ENCODE data around the gene FGF19.
"Not testable (repeated sequence)": the region's sequence is repeated elsewhere in the genome, so short reads cannot be mapped to it uniquely, and the experiment has no call there.

Gene FGF19

DNA sequence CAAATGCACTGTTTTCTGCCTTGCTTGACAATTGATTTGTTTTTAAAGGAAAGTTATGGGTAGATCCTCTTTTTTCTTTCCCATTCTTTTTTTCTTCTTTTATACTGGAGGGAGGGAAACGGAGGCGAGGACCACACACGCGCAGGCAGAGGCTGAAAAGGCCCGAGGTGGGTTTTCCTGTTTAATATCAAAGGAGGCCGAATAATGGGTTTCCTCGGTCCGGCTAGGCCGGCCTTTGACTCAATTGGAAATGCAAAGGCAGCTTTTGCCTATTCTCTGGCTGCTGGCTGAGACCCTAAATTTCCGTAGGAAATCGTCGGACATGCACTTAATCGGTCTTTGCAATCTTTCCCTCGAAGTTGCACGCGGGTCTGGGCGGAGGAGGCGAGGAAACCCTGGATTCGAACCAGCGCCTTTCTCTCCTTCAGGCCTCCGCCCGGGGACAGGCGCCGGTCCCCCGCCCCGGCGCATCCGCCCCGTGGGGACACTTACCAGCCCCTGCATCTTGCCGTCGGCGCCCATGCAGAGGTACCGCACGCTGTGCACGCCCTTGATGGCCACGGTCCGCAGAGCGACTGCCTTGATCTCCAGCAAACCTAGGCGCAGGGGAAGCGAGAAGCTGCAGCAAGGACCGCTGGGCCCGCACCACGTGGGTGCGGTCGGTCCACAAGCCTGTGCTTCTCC is 911 bp downstream of the FGF19 start:
- Histone ChIP-seq H3K9ac (ENCODE audit: low read length) (peak overlapping the region; percentile 82), H3K36me3 (ENCODE audit: control insufficient read depth, low read depth, low read length) (peaks cover 13% of the 10 kb centered on the region), H3K27ac (ENCODE audit: low read length) (peak overlapping the region; percentile 37), H3K4me1 (ENCODE audit: control insufficient read depth, low read depth, low read length) (peaks cover 53% of the 10 kb centered on the region), H3K9me3 (ENCODE audit: control insufficient read depth, low read depth, low read length) (no peaks in the 10 kb centered on the region), H3K27me3 (ENCODE audit: control insufficient read depth, insufficient read depth, low read length) (peaks cover 49% of the 10 kb centered on the region), H3K4me3 (ENCODE audit: low read length) (peak overlapping the region; percentile 69)

GRCh38 chr11:69702239-69702691 is 1.6 kb downstream of the FGF19 start:
- peaks cover 49% of the 10 kb centered on the region for H3K4me1 ChIP-seq (ENCODE audit: control insufficient read depth, low read depth, low read length)
- peak overlapping the region; percentile 69 for H3K4me3 ChIP-seq (ENCODE audit: low read length)
- no peaks in the 10 kb centered on the region for H3K9me3 ChIP-seq (ENCODE audit: control insufficient read depth, low read depth, low read length)
- H3K27me3 ChIP-seq (ENCODE audit: control insufficient read depth, insufficient read depth, low read length): peaks cover 49% of the 10 kb centered on the region
- H3K36me3 ChIP-seq (ENCODE audit: control insufficient read depth, low read depth, low read length): peaks cover 13% of the 10 kb centered on the region
- peak overlapping the region; percentile 82 for H3K9ac ChIP-seq (ENCODE audit: low read length)
- peak overlapping the region; percentile 81 for H3K27ac ChIP-seq (ENCODE audit: low read length)

DNA sequence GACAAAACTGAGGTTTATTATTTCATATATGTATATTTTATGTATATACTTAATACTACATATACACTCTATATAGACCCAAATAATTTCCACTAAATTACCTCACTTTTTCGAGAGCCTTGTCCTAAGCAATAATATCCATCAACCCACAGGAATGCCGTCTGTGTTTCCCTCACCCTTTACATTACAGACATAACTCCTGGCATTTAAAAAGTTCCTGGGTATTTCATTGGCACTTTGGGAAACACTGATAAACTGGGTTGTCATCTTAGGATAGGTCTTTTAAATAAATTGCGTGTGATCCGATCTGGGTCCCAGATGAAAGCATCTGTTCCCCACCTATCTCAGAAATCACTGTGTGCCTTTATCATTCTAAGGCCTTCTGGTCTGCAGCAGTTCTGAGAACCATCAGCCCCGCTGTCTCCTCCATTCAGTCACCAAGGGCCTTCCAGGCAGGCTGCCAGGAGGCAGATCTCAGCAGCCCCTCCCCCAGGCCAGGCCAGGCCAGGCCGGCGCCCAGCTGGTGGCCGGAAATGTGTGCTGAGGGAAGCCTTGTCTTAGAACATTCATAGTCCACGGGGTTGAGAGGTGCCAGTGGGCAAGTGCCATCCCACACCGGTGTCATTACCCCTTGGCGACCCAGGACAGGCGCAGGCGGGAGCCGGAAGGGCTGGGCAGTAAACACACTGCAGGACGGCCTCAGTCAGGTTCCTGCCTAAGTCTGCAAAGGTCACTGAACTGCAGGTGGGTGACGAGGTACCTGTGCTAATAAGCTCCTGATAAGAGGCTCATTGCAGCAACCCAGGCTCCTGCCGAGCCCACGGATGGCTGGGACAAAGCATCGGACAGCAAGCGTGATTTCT is 3.3 kb downstream of the FGF19 start:
- Histone ChIP-seq H3K4me3 (ENCODE audit: low read length) (peak overlapping the region; percentile 65), H3K9me3 (ENCODE audit: control insufficient read depth, low read depth, low read length) (no peaks in the 10 kb centered on the region), H3K9ac (ENCODE audit: low read length) (peak overlapping the region; percentile 49), H3K27ac (ENCODE audit: low read length) (peak overlapping the region; percentile 57), H3K4me1 (ENCODE audit: control insufficient read depth, low read depth, low read length) (peaks cover 32% of the 10 kb centered on the region), H3K36me3 (ENCODE audit: control insufficient read depth, low read depth, low read length) (peaks cover 13% of the 10 kb centered on the region), H3K27me3 (ENCODE audit: control insufficient read depth, insufficient read depth, low read length) (peaks cover 38% of the 10 kb centered on the region)

DNA sequence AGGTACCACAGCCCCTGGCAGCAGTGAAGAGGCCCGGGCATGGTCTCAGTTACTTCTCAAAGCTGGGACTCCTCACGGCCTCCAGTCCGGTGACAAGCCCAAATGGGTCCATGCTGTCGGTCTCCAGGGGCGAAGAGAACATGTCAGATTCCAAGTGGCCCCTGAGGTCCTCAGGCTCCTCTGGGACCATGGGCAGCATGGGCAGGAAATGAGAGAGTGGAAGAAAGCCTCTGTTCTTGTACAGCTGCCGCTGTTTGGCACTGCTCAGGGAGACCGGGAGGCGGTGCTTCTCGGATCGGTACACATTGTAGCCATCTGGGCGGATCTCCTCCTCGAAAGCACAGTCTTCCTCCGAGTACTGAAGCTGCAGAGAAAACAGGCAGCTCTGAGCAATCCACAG is 4.6 kb downstream of the FGF19 start:
- Histone ChIP-seq H3K27me3 (ENCODE audit: control insufficient read depth, insufficient read depth, low read length) (peaks cover 28% of the 10 kb centered on the region), H3K36me3 (ENCODE audit: control insufficient read depth, low read depth, low read length) (peaks cover 13% of the 10 kb centered on the region), H3K27ac (ENCODE audit: low read length) (no peak overlapping the region), H3K9ac (ENCODE audit: low read length) (no peak overlapping the region), H3K9me3 (ENCODE audit: control insufficient read depth, low read depth, low read length) (no peaks in the 10 kb centered on the region), H3K4me3 (ENCODE audit: low read length) (no peak overlapping the region), H3K4me1 (ENCODE audit: control insufficient read depth, low read depth, low read length) (peaks cover 27% of the 10 kb centered on the region)

- Histone ChIP-seq H3K27me3 (ENCODE audit: control insufficient read depth, insufficient read depth, low read length) (peaks cover 21% of the 10 kb centered on the region), H3K4me1 (ENCODE audit: control insufficient read depth, low read depth, low read length) (peaks cover 27% of the 10 kb centered on the region)
These were observed 5.5 kb downstream of the FGF19 start for GRCh38 chr11:69698362-69698761.

DNA sequence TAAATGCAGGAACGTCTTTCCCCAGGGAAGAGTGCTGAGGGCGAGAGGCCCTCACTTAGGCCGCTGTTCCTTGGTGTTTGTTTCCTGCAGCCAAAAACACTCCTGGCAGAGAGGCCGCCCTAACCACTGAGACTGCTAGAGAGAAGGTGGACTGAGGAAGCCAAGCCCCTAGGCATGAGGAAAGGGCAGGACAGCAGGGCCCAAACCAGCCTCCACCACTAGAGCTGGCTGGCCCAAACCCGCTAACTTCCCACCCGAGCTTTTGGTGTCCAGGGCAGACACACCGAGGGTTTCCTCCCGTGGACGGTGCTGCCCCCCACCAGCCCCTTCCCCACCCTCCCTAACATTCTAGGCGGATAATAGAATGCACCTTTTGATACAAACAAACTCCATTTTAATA is 6.0 kb downstream of the FGF19 start:
- Histone ChIP-seq H3K9ac (ENCODE audit: low read length) (no peak overlapping the region), H3K36me3 (ENCODE audit: control insufficient read depth, low read depth, low read length) (peaks cover 13% of the 10 kb centered on the region), H3K4me1 (ENCODE audit: control insufficient read depth, low read depth, low read length) (peaks cover 26% of the 10 kb centered on the region), H3K27ac (ENCODE audit: low read length) (no peak overlapping the region), H3K9me3 (ENCODE audit: control insufficient read depth, low read depth, low read length) (no peaks in the 10 kb centered on the region), H3K27me3 (ENCODE audit: control insufficient read depth, insufficient read depth, low read length) (peaks cover 16% of the 10 kb centered on the region), H3K4me3 (ENCODE audit: low read length) (no peak overlapping the region)

More at GRCh38 chr11:69698362-69698761, 5.5 kb downstream of the FGF19 start:
- Histone ChIP-seq H3K9ac (ENCODE audit: low read length) (no peak overlapping the region), H3K4me3 (ENCODE audit: low read length) (no peak overlapping the region), H3K9me3 (ENCODE audit: control insufficient read depth, low read depth, low read length) (no peaks in the 10 kb centered on the region), H3K36me3 (ENCODE audit: control insufficient read depth, low read depth, low read length) (peaks cover 13% of the 10 kb centered on the region), H3K27ac (ENCODE audit: low read length) (no peak overlapping the region)

GRCh38 chr11:69697469-69697843 is 6.4 kb downstream of the FGF19 start:
- Histone ChIP-seq H3K4me3 (ENCODE audit: low read length) (no peak overlapping the region), H3K9me3 (ENCODE audit: control insufficient read depth, low read depth, low read length) (no peaks in the 10 kb centered on the region), H3K9ac (ENCODE audit: low read length) (no peak overlapping the region), H3K27ac (ENCODE audit: low read length) (no peak overlapping the region), H3K4me1 (ENCODE audit: control insufficient read depth, low read depth, low read length) (peaks cover 24% of the 10 kb centered on the region), H3K36me3 (ENCODE audit: control insufficient read depth, low read depth, low read length) (peaks cover 13% of the 10 kb centered on the region), H3K27me3 (ENCODE audit: control insufficient read depth, insufficient read depth, low read length) (peaks cover 12% of the 10 kb centered on the region)

DNA sequence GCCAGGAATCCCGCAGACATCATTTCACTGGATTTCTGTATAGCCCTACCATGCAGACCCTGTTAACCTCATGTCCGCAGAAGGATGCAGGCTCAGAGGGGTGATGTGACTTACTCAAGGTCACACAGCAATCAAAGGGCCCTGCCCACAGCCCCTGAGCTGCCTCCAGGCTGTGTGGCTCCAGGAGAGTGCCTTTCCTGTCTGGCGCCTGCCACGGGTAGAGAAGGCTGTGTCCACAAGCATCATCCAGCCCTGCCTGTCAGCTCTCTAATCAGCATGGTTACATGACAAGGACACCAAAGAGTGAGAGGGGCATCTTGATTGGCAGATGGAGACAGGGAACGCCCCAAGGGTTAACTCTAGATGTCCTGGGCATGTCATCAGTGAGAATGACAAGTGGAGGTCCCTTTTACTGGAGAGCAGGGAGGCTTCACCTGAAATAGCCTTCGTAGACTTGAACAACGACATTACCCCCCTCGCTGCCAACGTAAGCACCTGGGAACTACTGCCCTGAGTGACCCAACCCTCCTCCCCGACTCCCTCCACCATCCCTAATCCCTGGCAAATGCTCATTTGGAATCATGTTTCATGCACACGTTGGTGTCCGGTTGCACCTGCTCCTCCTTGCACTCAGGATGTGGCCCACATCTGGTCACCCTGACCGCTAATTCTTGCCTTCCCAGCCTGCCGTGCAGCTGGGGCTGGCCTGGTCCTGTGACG is 6.9 kb downstream of the FGF19 start:
- no peak overlapping the region for H3K9ac ChIP-seq (ENCODE audit: low read length)
- H3K4me3 ChIP-seq (ENCODE audit: low read length): no peak overlapping the region
- peaks cover 23% of the 10 kb centered on the region for H3K4me1 ChIP-seq (ENCODE audit: control insufficient read depth, low read depth, low read length)
- H3K36me3 ChIP-seq (ENCODE audit: control insufficient read depth, low read depth, low read length): peaks cover 13% of the 10 kb centered on the region
- H3K27ac ChIP-seq (ENCODE audit: low read length): no peak overlapping the region
- peaks cover 7% of the 10 kb centered on the region for H3K27me3 ChIP-seq (ENCODE audit: control insufficient read depth, insufficient read depth, low read length)
- no peaks in the 10 kb centered on the region for H3K9me3 ChIP-seq (ENCODE audit: control insufficient read depth, low read depth, low read length)

DNA sequence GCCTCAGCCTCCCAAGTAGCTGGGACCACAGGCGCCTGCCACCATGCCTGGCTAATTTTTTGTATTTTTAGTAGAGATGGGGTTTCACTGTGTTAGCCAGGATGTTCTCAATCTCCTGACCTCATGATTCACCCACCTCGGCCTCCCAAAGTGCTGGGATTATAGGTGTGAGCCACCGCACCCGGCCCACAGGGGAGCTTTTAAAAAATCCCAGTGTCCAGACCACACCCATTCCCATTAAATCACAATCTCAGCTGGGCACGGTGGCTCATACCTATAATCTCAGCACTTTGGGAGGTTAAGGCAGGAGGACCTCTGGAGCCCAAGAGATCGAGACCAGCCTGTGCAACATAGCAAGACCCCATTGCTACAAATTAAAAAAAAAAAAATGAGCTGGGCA is 7.8 kb downstream of the FGF19 start:
- not testable (repeated sequence) for H3K4me3 ChIP-seq (ENCODE audit: low read length); H3K27ac ChIP-seq (ENCODE audit: low read length); H3K9ac ChIP-seq (ENCODE audit: low read length); H3K27me3 ChIP-seq (ENCODE audit: control insufficient read depth, insufficient read depth, low read length); H3K9me3 ChIP-seq (ENCODE audit: control insufficient read depth, low read depth, low read length)
- Histone ChIP-seq H3K36me3 (ENCODE audit: control insufficient read depth, low read depth, low read length) (peaks cover 13% of the 10 kb centered on the region), H3K4me1 (ENCODE audit: control insufficient read depth, low read depth, low read length) (peaks cover 17% of the 10 kb centered on the region)

GRCh38 chr11:69695581-69695980 is 8.2 kb downstream of the FGF19 start:
- no peak overlapping the region for H3K9ac ChIP-seq (ENCODE audit: low read length)
- no peaks in the 10 kb centered on the region for H3K27me3 ChIP-seq (ENCODE audit: control insufficient read depth, insufficient read depth, low read length)
- no peaks in the 10 kb centered on the region for H3K9me3 ChIP-seq (ENCODE audit: control insufficient read depth, low read depth, low read length)
- no peak overlapping the region for H3K27ac ChIP-seq (ENCODE audit: low read length)
- peaks cover 13% of the 10 kb centered on the region for H3K36me3 ChIP-seq (ENCODE audit: control insufficient read depth, low read depth, low read length)
- H3K4me1 ChIP-seq (ENCODE audit: control insufficient read depth, low read depth, low read length): peaks cover 13% of the 10 kb centered on the region
- H3K4me3 ChIP-seq (ENCODE audit: low read length): no peak overlapping the region

GRCh38 chr11:69694781-69695180 is 9.0 kb downstream of the FGF19 start:
- Histone ChIP-seq H3K9me3 (ENCODE audit: control insufficient read depth, low read depth, low read length) (no peaks in the 10 kb centered on the region), H3K4me3 (ENCODE audit: low read length) (no peak overlapping the region), H3K36me3 (ENCODE audit: control insufficient read depth, low read depth, low read length) (peaks cover 13% of the 10 kb centered on the region), H3K4me1 (ENCODE audit: control insufficient read depth, low read depth, low read length) (peaks cover 6% of the 10 kb centered on the region), H3K27ac (ENCODE audit: low read length) (no peak overlapping the region), H3K27me3 (ENCODE audit: control insufficient read depth, insufficient read depth, low read length) (no peaks in the 10 kb centered on the region), H3K9ac (ENCODE audit: low read length) (no peak overlapping the region)

Measured in iPS-18a (cell line).